ENCODE data around the gene TRIM36.

- TF ChIP-seq CTCF (IDR thresholded peaks at IDR 0.05): no peak
- no peak for TF ChIP-seq POLR2A (IDR thresholded peaks at IDR 0.05)
Observed at GRCh38 chr5:115165790-115166189, 3.9 kb downstream of the TRIM36 start.

Measured in tibial nerve (tissue), 3 donors.